K562 (cell line): ENCODE data around the gene INPP4B. TPM values are rescaled to one million over a fixed set of nuclear protein-coding genes. Genes with fewer than 3 reads are reported as not detected.

Experiments used
- ATAC-seq: fragments of 200-7000 bp; cut with Tn5 transposase; 3 replicates; pipeline ENCODE4 v1.9.1; 2020; ENCODE audit warnings: moderate library complexity
- BruUV-seq: library from RNA; stranded (reverse); fragments of 400-500 nt; replicated peaks from 2 replicates; lab custom pipeline; 2021; lab: Mats Ljungman, UMichigan
- CTCF ChIA-PET: fragments of 300-600 bp; formaldehyde crosslinking; extraction: SDS; loops from one replicate; lab custom pipeline; 2021; ENCODE audit warnings: low intra/inter-chr PET ratio; lab: Yijun Ruan, JAX
- POLR2A ChIA-PET: fragments of 300-600, 350-650 bp; sonication (Branson Sonifier 250); formaldehyde crosslinking; extraction: SDS; loops from one replicate; lab custom pipeline; 2021; ENCODE audit warnings: antibody characterized with exemption, inconsistent platforms; lab: Yijun Ruan, JAX
- DNase-seq, 4 experiments: peaks; one replicate each; pipeline versions ENCODE4 v3.0.0 to v3.0.0-alpha.2; 2011 to 2018; ENCODE audit warnings: low spot score in 3 of 4, mixed read lengths in 3 of 4; ENCODE audit errors: extremely low read depth in 1 of 4
- FAIRE-seq: peaks from 2 replicates; lab custom pipeline; 2011; peaks lifted over from hg19 to GRCh38; lab: Jason Lieb, UNC
- H2AFZ ChIP-seq: 2 replicates; pipeline ENCODE4 v1.6.0; 2011; ENCODE audit warnings: low read depth, low read length, control low read depth, inconsistent platforms
- H3K27ac ChIP-seq: fragments of 200-600 bp; 3 replicates; pipeline ENCODE4 v1.8.0; 2011; ENCODE audit warnings: low read depth, mild to moderate bottlenecking, control low read depth, inconsistent platforms, low read length, moderate library complexity, mixed read lengths; ENCODE audit errors: extremely low read depth
- H3K27me3 ChIP-seq, 2 experiments: fragments of 300-600 bp in 1 of 2; 2 replicates in 1 of 2; 3 replicates in 1 of 2; pipeline versions ENCODE4 v1.6.0 to v1.8.0; 2011; ENCODE audit warnings: inconsistent platforms in 2 of 2, low read length in 2 of 2, mild to moderate bottlenecking in 1 of 2, mixed read lengths in 1 of 2, moderate library complexity in 1 of 2; ENCODE audit not compliant: control insufficient read depth in 2 of 2, insufficient read depth in 2 of 2
- H3K36me3 ChIP-seq: fragments of 300-600 bp; 3 replicates; pipeline ENCODE4 v1.8.0; 2011; ENCODE audit warnings: mild to moderate bottlenecking, low read length, inconsistent platforms; ENCODE audit not compliant: control insufficient read depth, insufficient read depth
- H3K4me1 ChIP-seq, 2 experiments: fragments of 200-600 bp in 1 of 2; replicated peaks in 1 of 2; 2 replicates in 1 of 2; 3 replicates in 1 of 2; pipeline versions ENCODE4 v1.5.1 to v1.8.0; 2011; ENCODE audit warnings: inconsistent platforms in 2 of 2, low read length in 2 of 2, mild to moderate bottlenecking in 1 of 2, mixed read lengths in 1 of 2, moderate library complexity in 1 of 2; ENCODE audit not compliant: control insufficient read depth in 2 of 2, insufficient read depth in 2 of 2
- H3K4me2 ChIP-seq: 2 replicates; pipeline ENCODE4 v1.6.1; 2011; ENCODE audit warnings: low read length, control low read depth, inconsistent platforms, mixed read lengths; ENCODE audit not compliant: insufficient read depth
- H3K4me3 ChIP-seq: fragments of 200-600 bp; sonication (generic), shearing (Covaris generic); 2 replicates; pipeline ENCODE4 v1.5.1; 2016; ENCODE audit warnings: control low read depth, inconsistent platforms
- H3K79me2 ChIP-seq: fragments of 200-600 bp; 3 replicates; pipeline ENCODE4 v1.8.0; 2011; ENCODE audit warnings: low read length, inconsistent platforms; ENCODE audit not compliant: control insufficient read depth, insufficient read depth
- H3K9ac ChIP-seq, 2 experiments: 2 replicates each; pipeline versions ENCODE4 v1.6.0 to v1.6.1; 2011; ENCODE audit warnings: low read depth in 2 of 2, low read length in 2 of 2, control low read depth in 1 of 2, inconsistent platforms in 1 of 2, mild to moderate bottlenecking in 1 of 2, mixed read lengths in 1 of 2; ENCODE audit not compliant: insufficient read depth in 1 of 2
- H3K9me1 ChIP-seq: one replicate; pipeline ENCODE4 v1.6.0; 2011; ENCODE audit warnings: inconsistent platforms, mild to moderate bottlenecking, low read length, moderate library complexity; ENCODE audit not compliant: control insufficient read depth, insufficient read depth
- H3K9me3 ChIP-seq: replicated peaks from 2 replicates; pipeline ENCODE4 v1.5.1; 2011; ENCODE audit warnings: low read depth, low read length, inconsistent platforms; ENCODE audit not compliant: control insufficient read depth, insufficient read depth
- H4K20me1 ChIP-seq: replicated peaks from 2 replicates; pipeline ENCODE4 v1.6.1; 2011; ENCODE audit warnings: low read length, inconsistent platforms, mixed read lengths; ENCODE audit not compliant: control insufficient read depth, insufficient read depth
- CBFA2T2 ChIP-seq: fragments of 450-650 bp; conservative IDR thresholded peaks from 2 replicates; pipeline ENCODE4 v1.6.1; 2017; ENCODE audit warnings: mild to moderate bottlenecking
- CSDE1 ChIP-seq, 2 experiments: fragments of 450-650 bp; IDR thresholded peaks; 2 replicates each; pipeline ENCODE4 v1.6.1; 2016; ENCODE audit warnings: mild to moderate bottlenecking in 1 of 2
- HMG20A ChIP-seq: fragments of 450-650 bp; formaldehyde crosslinking; conservative IDR thresholded peaks from 2 replicates; pipeline ENCODE4 v1.4.0; 2020; ENCODE audit warnings: mild to moderate bottlenecking, mixed read lengths
- NFE2 ChIP-seq: IDR thresholded peaks from 2 replicates; pipeline ENCODE4 v1.6.1; 2014; ENCODE audit warnings: antibody characterized with exemption, low read depth
- SAP30 ChIP-seq: fragments of 200-600 bp; sonication (generic); IDR thresholded peaks from 2 replicates; pipeline ENCODE4 v1.6.1; 2012; ENCODE audit warnings: borderline replicate concordance, low read depth, mild to moderate bottlenecking, moderate library complexity, low read length, control low read depth, inconsistent platforms; ENCODE audit not compliant: insufficient read depth, poor library complexity, severe bottlenecking
- TFAM ChIP-seq: fragments of 250-450 bp; sonication (Bioruptor Pico); conservative IDR thresholded peaks from 2 replicates; pipeline ENCODE4 v1.5.0; 2021; ENCODE audit warnings: mild to moderate bottlenecking, moderate library complexity
- ZBTB17 ChIP-seq: fragments of 450-650 bp; formaldehyde crosslinking; IDR thresholded peaks from 2 replicates; pipeline ENCODE4 v1.4.0; 2020; ENCODE audit warnings: mild to moderate bottlenecking
- ZFPM2 ChIP-seq: fragments of 250-450 bp; sonication (Bioruptor Pico); IDR thresholded peaks from 2 replicates; pipeline ENCODE4 v1.5.1; 2022; ENCODE audit warnings: mild to moderate bottlenecking
- ZNF253 ChIP-seq: fragments of 250-450 bp; sonication (Bioruptor Pico); conservative IDR thresholded peaks from 2 replicates; pipeline ENCODE4 v1.6.1; 2021; ENCODE audit warnings: mild to moderate bottlenecking
- ZSCAN29 ChIP-seq: fragments of 450-650 bp; IDR thresholded peaks from 2 replicates; pipeline ENCODE4 v1.6.1; 2017
- WGBS: fragments of 100-300 bp; shearing (Covaris generic); methylation state at CpG from one replicate; pipeline ENCODE4 v1.1.6; 2016; ENCODE audit warnings: low coverage, mixed read lengths; ENCODE audit not compliant: insufficient coverage; ENCODE audit errors: missing lambda C conversion rate; 5-methylcytosine and 5-hydroxymethylcytosine counted together
- in situ Hi-C: fragments of 300-500 bp; cut with MboI; formaldehyde crosslinking; loops from 4 replicates; pipeline ENCODE4 v1.15.0; 2018; ENCODE audit warnings: inconsistent platforms, mixed read lengths
- intact Hi-C: fragments of 100-400 bp; cut with micrococcal nuclease; formaldehyde crosslinking; loops from 2 replicates; pipeline ENCODE4 v1.14.2; 2022
- polyA plus RNA-seq, 8 experiments: library from polyadenylated mRNA; depleted of rRNA in 4 of 8; stranded (reverse) in 5 of 8; unstranded in 3 of 8; fragments of >200 nt; fragmentation: Nextera tagmentation in 2 of 8; fragmentation: Illumina TruSeq in 1 of 8; extraction: Ambion mirVana in 2 of 8; extraction: Trizol in 1 of 8; gene quantifications; 2 replicates each; pipeline versions ENCODE4 v1.2.1 to v1.2.3, GENCODE V29; 2011 to 2014; ENCODE audit warnings: inconsistent platforms in 1 of 8, missing spikeins in 1 of 8
- total RNA-seq, 7 experiments: library from RNA; depleted of rRNA in 6 of 7; stranded (reverse); fragments of >200 nt in 6 of 7; fragmentation: Illumina TruSeq in 2 of 7; extraction: Trizol in 2 of 7; gene quantifications; 2 replicates each; pipeline versions ENCODE4 v1.2.1 to v1.2.3, GENCODE V29; 2011 to 2021; ENCODE audit warnings: low replicate concordance in 1 of 7
- TF ChIP-seq, protein P1 (sequence below): fragments of 250-450 bp; sonication (Bioruptor Pico); IDR thresholded peaks from 2 replicates; pipeline ENCODE4 v1.8.0; 2022; ENCODE audit warnings: inconsistent platforms
- TF ChIP-seq, protein P2 (sequence below): sonication (generic); formaldehyde crosslinking; IDR thresholded peaks from 2 replicates; pipeline ENCODE4 v1.8.1; 2022; ENCODE audit warnings: missing genetic modification reagents
- TF ChIP-seq, protein P3 (sequence below), 2 experiments: IDR thresholded peaks; 2 replicates each; pipeline ENCODE4 v1.6.1; 2012; ENCODE audit warnings: improper control_type of control experiment in 2 of 2, low read depth in 2 of 2, low read length in 2 of 2, borderline replicate concordance in 1 of 2
- TF ChIP-seq, protein P4 (sequence below): fragments of 450-650 bp; formaldehyde crosslinking; IDR thresholded peaks from 2 replicates; pipeline ENCODE4 v1.4.0; 2020; ENCODE audit warnings: mild to moderate bottlenecking, moderate library complexity
- TF ChIP-seq, protein P5 (sequence below): fragments of 450-650 bp; formaldehyde crosslinking; IDR thresholded peaks from 2 replicates; pipeline ENCODE4 v1.4.0; 2022; ENCODE audit warnings: missing genetic modification characterization

The INPP4B gene
- total and polyA plus RNA-seq, 9 of the 15 experiments (the other 6 are each of a cell fraction or from before 2014, with no cell fraction given): 0.04 to 0.11 TPM; not detected in 7

DNA sequence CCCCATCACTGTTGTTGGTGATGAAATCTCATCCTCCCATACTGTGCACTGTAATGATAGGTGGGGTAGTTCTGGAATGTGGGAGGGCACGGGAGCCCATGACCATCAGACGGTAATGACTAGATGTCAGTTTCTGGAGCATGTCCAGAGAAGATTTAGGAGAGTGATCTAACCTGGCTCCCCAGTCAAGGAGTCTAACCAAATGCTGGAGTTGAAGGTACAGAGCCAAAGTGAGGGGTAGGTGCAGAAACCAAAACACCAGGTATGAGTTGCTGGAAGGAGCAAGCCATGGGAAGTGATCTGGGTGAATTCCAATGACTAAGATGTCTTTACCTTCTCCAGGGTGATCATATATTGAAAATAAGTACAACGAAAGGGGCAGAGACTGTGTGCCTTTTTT, 296.9 kb downstream of the INPP4B start (continued):
- TF ChIP-seq, protein P1, sequence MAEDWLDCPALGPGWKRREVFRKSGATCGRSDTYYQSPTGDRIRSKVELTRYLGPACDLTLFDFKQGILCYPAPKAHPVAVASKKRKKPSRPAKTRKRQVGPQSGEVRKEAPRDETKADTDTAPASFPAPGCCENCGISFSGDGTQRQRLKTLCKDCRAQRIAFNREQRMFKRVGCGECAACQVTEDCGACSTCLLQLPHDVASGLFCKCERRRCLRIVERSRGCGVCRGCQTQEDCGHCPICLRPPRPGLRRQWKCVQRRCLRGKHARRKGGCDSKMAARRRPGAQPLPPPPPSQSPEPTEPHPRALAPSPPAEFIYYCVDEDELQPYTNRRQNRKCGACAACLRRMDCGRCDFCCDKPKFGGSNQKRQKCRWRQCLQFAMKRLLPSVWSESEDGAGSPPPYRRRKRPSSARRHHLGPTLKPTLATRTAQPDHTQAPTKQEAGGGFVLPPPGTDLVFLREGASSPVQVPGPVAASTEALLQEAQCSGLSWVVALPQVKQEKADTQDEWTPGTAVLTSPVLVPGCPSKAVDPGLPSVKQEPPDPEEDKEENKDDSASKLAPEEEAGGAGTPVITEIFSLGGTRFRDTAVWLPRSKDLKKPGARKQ (CRISPR knock-in tag): no peak
- TF ChIP-seq HMG20A (CRISPR knock-in tag) (no peak), SAP30 (no peak), ZBTB17 (no peak), NFE2 (no peak), TFAM (CRISPR knock-in tag) (no peak)
- TF ChIP-seq, protein P2, sequence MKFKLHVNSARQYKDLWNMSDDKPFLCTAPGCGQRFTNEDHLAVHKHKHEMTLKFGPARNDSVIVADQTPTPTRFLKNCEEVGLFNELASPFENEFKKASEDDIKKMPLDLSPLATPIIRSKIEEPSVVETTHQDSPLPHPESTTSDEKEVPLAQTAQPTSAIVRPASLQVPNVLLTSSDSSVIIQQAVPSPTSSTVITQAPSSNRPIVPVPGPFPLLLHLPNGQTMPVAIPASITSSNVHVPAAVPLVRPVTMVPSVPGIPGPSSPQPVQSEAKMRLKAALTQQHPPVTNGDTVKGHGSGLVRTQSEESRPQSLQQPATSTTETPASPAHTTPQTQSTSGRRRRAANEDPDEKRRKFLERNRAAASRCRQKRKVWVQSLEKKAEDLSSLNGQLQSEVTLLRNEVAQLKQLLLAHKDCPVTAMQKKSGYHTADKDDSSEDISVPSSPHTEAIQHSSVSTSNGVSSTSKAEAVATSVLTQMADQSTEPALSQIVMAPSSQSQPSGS (CRISPR knock-in tag): no peak

DNA sequence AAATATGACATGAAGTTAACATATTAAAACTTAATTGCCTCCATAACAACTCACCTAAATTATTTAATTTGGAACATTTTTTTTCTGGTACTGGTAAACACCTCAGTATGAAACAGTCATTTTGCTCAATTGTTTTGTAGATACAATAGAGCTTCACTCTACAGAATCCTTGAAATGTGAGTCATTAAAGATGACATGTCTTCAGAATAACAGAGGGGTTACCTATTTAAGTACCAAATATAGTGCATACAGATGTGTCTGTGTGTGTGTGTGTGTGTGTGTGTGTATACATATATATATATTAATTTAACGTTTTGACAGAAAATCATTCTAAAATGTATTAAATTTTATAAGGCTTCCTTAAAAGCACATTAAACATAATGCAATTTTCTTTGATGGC, 297.6 kb downstream of the INPP4B start:
- CTCF ChIA-PET: no interaction called here
- Histone ChIP-seq H3K4me1 (no peaks in the 10 kb centered on the region), H3K4me2 (no peak overlapping the region), H3K79me2 (no peaks in the 10 kb centered on the region), H3K27me3 (no peaks in the 10 kb centered on the region), H4K20me1 (no peaks in the 10 kb centered on the region), H3K9ac (no peak overlapping the region), H3K36me3 (no peaks in the 10 kb centered on the region), H2AFZ (no peak overlapping the region), H3K9me1 (no peaks in the 10 kb centered on the region), H3K27ac (no peak overlapping the region), H3K9me3 (no peaks in the 10 kb centered on the region), H3K4me3 (no peak overlapping the region)
- intact Hi-C loops: no loop called here
- BruUV-seq: no TSS peak
- WGBS: 0% methylated on average over 1 of the region's 1 CpG
- TF ChIP-seq, protein P3, sequence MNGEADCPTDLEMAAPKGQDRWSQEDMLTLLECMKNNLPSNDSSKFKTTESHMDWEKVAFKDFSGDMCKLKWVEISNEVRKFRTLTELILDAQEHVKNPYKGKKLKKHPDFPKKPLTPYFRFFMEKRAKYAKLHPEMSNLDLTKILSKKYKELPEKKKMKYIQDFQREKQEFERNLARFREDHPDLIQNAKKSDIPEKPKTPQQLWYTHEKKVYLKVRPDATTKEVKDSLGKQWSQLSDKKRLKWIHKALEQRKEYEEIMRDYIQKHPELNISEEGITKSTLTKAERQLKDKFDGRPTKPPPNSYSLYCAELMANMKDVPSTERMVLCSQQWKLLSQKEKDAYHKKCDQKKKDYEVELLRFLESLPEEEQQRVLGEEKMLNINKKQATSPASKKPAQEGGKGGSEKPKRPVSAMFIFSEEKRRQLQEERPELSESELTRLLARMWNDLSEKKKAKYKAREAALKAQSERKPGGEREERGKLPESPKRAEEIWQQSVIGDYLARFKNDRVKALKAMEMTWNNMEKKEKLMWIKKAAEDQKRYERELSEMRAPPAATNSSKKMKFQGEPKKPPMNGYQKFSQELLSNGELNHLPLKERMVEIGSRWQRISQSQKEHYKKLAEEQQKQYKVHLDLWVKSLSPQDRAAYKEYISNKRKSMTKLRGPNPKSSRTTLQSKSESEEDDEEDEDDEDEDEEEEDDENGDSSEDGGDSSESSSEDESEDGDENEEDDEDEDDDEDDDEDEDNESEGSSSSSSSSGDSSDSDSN (IDR thresholded peaks at IDR 0.05; ENCODE audit: borderline replicate concordance in 1 of 2, low read depth in 2 of 2, low read length in 2 of 2): no peak
- TF ChIP-seq ZFPM2 (CRISPR knock-in tag) (no peak), CBFA2T2 (no peak), CSDE1 (IDR thresholded peaks at IDR 0.05) (no peak), ZNF253 (CRISPR knock-in tag) (no peak), ZSCAN29 (no peak)
- TF ChIP-seq, protein P4, sequence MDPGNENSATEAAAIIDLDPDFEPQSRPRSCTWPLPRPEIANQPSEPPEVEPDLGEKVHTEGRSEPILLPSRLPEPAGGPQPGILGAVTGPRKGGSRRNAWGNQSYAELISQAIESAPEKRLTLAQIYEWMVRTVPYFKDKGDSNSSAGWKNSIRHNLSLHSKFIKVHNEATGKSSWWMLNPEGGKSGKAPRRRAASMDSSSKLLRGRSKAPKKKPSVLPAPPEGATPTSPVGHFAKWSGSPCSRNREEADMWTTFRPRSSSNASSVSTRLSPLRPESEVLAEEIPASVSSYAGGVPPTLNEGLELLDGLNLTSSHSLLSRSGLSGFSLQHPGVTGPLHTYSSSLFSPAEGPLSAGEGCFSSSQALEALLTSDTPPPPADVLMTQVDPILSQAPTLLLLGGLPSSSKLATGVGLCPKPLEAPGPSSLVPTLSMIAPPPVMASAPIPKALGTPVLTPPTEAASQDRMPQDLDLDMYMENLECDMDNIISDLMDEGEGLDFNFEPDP (CRISPR knock-in tag): no peak
- TF ChIP-seq, protein P5, sequence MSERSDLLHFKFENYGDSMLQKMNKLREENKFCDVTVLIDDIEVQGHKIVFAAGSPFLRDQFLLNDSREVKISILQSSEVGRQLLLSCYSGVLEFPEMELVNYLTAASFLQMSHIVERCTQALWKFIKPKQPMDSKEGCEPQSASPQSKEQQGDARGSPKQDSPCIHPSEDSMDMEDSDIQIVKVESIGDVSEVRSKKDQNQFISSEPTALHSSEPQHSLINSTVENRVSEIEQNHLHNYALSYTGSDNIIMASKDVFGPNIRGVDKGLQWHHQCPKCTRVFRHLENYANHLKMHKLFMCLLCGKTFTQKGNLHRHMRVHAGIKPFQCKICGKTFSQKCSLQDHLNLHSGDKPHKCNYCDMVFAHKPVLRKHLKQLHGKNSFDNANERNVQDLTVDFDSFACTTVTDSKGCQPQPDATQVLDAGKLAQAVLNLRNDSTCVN (CRISPR knock-in tag): no peak
- in situ Hi-C loops: no loop called here
- no peak for FAIRE-seq
- POLR2A ChIA-PET: no interaction called here
- no peak for ATAC-seq
- no peak for DNase-seq
